Measurements from ENCODE around the gene CABP5.

- TF ChIP-seq CTCF (IDR thresholded peaks at IDR 0.05) (no peak), POLR2AphosphoS5 (IDR thresholded peaks at IDR 0.05) (no peak), POLR2A (IDR thresholded peaks at IDR 0.05) (no peak), EP300 (IDR thresholded peaks at IDR 0.05) (no peak)
Observed at GRCh38 chr19:48081106-48081505, 37.2 kb upstream of the CABP5 start.
